Bronchial epithelial cell (primary cell): ENCODE measurements around the gene CXorf49B. TPM values are rescaled to one million over a fixed set of nuclear protein-coding genes. Genes with fewer than 3 reads are reported as not detected.
"Not testable (repeated sequence)": the region's sequence is repeated elsewhere in the genome, so short reads cannot be mapped to it uniquely, and the experiment has no call there.

Experiments used
- DNase-seq: peaks from one replicate; pipeline ENCODE4 v3.0.0-alpha.2; 2010; ENCODE audit warnings: low read depth
- FAIRE-seq: peaks from 2 replicates; lab custom pipeline; 2011; peaks lifted over from hg19 to GRCh38; lab: Jason Lieb, UNC
- H3K27me3 ChIP-seq: 2 replicates; pipeline ENCODE4 v1.5.1; 2011; ENCODE audit warnings: low read length; ENCODE audit not compliant: control insufficient read depth, insufficient read depth
- H3K36me3 ChIP-seq: 2 replicates; pipeline ENCODE4 v1.5.1; 2011; ENCODE audit warnings: low read length; ENCODE audit not compliant: control insufficient read depth, insufficient read depth
- H3K4me3 ChIP-seq: 2 replicates; pipeline ENCODE4 v1.5.1; 2011; ENCODE audit warnings: mild to moderate bottlenecking, low read depth, low read length, control low read depth
- total RNA-seq: library from RNA; depleted of rRNA; stranded (reverse); fragments of >200 nt; gene quantifications from 2 replicates; pipeline ENCODE4 v1.2.1, GENCODE V29; 2014

Gene CXorf49B
- not detected in 2 replicates for total RNA-seq

DNA sequence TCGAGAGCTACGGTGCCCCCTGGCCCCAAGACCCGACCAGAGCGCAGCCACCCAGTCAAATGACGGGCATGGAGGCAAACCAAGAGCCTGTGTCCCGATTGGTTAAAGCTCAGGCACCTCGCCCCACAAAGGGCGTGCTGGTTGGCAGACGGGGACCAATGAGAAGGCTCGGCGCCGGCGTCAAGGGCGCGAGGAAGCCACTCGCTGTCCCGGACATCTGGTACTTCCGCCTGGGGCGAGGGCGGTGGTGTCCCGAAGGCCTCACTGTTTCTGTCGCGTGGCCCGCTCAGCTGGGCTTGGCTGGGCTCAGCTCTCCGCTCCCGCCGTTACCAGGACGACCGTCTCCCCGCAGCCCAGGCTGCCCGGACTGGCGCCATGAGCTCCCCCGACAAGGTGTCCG, at the start of gene CXorf49B:
Gene CXorf49B (plus strand): TSS at position 301 of the 400 bp plus-strand sequence. CDS start 75 bp downstream, at position 376.
- H3K36me3 ChIP-seq, H3K27me3 ChIP-seq, FAIRE-seq, DNase-seq, H3K4me3 ChIP-seq: not testable (repeated sequence)

DNA sequence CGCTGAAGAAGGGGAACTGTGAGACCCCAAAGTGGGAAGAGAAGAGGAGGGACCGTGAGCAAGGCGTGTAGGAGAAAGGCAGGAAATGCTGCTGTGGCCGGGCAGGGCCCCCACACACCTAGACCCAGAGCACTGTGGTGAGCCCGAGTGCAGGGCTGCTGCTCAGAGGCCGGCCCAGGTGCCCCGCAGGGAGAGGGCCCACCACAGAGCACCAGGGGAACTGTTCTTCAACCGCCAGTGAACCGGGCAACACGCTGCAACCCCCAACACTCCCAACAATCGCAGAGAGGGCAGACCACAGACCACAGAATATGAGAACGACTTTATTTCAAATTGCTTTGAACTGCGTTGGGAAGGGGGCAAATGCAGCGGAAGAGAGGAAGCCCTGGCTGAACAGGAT, 49.1 kb upstream of the CXorf49B start:
- H3K36me3 ChIP-seq, DNase-seq, H3K4me3 ChIP-seq, H3K27me3 ChIP-seq, FAIRE-seq: not testable (repeated sequence)

- not testable (repeated sequence) for H3K27me3 ChIP-seq, H3K36me3 ChIP-seq, H3K4me3 ChIP-seq, DNase-seq, FAIRE-seq
Observed at GRCh38 chrX:71715551-71715950, 47.6 kb upstream of the CXorf49B start.

GRCh38 chrX:71716323-71716722, 46.8 kb upstream of the CXorf49B start:
- peak; percentile 98 for FAIRE-seq
- H3K36me3 ChIP-seq, H3K27me3 ChIP-seq, DNase-seq, H3K4me3 ChIP-seq: not testable (repeated sequence)

GRCh38 chrX:71718185-71718584, 45.0 kb upstream of the CXorf49B start, which contains the start of gene CXorf49:
CXorf49 (minus strand) TSS chrX:71718285; CDS start chrX:71718151, 134 bp downstream.
- not testable (repeated sequence) for H3K27me3 ChIP-seq

DNA sequence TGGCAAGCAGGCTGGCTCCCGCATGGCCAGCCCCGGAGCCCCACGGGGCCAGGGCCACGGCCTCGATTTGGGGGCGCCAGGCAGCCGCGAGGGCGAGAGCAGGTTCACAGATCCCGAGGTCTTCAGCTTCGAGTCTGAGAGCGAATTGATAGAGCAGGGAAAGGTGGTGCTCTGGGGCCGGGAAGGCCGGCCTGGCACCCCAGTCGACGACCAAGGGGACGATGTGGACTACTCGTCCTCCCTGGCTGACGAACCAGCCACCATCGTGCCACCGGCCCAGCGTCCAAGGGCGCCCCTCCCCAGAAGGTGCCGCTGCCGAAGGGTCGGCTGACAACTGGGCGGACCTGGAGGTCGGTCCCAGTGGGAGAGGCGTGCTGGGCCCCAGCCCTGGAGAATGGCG, 44.0 kb upstream of the CXorf49B start:
- H3K4me3 ChIP-seq, FAIRE-seq: not testable (repeated sequence)

More at GRCh38 chrX:71718185-71718584, 45.0 kb upstream of the CXorf49B start, which contains the start of gene CXorf49:
- H3K4me3 ChIP-seq, FAIRE-seq, DNase-seq, H3K36me3 ChIP-seq: not testable (repeated sequence)

GRCh38 chrX:71720289-71720886, 42.8 kb upstream of the CXorf49B start:
- DNase-seq, H3K4me3 ChIP-seq, FAIRE-seq: not testable (repeated sequence)

More for the DNA sequence above, 44.0 kb upstream of the CXorf49B start:
- not testable (repeated sequence) for H3K36me3 ChIP-seq, H3K27me3 ChIP-seq, DNase-seq

GRCh38 chrX:71760688-71761281, 2.4 kb upstream of the CXorf49B start:
- H3K36me3 ChIP-seq, FAIRE-seq, DNase-seq, H3K4me3 ChIP-seq, H3K27me3 ChIP-seq: not testable (repeated sequence)

More at GRCh38 chrX:71720289-71720886, 42.8 kb upstream of the CXorf49B start:
- H3K36me3 ChIP-seq, H3K27me3 ChIP-seq: not testable (repeated sequence)

GRCh38 chrX:71764832-71765231, 1.7 kb downstream of the CXorf49B start:
- H3K27me3 ChIP-seq, H3K4me3 ChIP-seq, DNase-seq, FAIRE-seq, H3K36me3 ChIP-seq: not testable (repeated sequence)

GRCh38 chrX:71765613-71766012, 2.5 kb downstream of the CXorf49B start:
- not testable (repeated sequence) for H3K36me3 ChIP-seq, H3K27me3 ChIP-seq, DNase-seq, H3K4me3 ChIP-seq, FAIRE-seq

- FAIRE-seq, H3K36me3 ChIP-seq: not testable (repeated sequence)
Observed at GRCh38 chrX:71767134-71767533, 4.0 kb downstream of the CXorf49B start.

DNA sequence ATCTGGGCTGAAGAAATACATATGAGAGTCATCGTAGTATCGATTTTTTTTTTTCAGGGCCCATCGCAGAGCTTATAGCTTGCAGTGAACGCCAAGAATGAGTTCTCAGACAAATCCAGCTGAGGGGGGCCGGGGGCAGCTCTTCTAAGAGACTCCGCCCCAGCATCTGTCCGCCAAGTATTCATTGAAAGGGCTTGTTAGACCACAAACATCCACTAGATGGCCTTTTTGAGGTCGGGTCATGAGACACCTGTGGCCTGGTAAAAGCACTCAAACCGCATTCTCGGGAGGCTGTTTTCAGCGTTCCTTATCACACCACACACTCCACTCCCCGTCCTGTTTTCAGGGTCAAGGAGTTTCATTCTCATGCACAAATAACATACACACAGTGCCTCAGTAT, 15.2 kb downstream of the CXorf49B start:
- H3K27me3 ChIP-seq, H3K36me3 ChIP-seq, DNase-seq, H3K4me3 ChIP-seq, FAIRE-seq: not testable (repeated sequence)

More at GRCh38 chrX:71767134-71767533, 4.0 kb downstream of the CXorf49B start:
- not testable (repeated sequence) for DNase-seq, H3K27me3 ChIP-seq, H3K4me3 ChIP-seq

DNA sequence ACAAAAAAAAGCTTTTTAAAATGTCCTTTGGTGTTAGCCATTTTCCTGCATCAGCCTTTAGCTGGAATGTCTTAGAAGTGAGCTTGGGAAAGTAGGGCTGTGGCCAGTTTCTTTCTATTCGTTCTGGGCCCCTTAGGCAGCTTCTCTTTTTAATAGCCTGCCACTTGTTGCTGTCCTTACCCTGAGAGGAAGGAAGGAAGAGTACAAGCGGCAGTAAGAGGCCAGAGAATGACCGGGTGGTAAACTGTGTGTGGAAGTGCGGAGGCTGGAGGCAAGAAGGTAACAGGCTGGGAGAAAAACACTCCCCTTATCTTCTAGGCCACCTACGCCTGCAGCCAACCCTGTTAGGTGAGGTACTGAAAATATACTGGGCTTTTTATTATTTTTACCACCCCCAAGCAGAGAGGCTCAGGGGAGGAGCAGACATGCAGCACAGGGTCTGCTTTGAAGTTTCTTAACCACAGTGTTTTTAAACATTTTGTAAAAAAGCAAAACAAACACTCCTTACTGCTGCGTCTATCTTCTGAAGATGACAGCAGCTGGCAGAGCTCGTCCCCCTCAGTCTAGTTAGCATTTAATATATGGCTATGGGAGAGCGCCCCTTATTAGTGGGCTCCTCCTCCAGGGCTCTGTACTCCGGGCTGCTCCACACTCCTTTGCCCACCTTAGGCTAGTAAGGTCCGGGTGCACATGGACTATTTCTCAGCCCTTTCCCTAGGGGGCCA, 19.2 kb downstream of the CXorf49B start:
- not testable (repeated sequence) for DNase-seq, H3K36me3 ChIP-seq, FAIRE-seq, H3K4me3 ChIP-seq, H3K27me3 ChIP-seq

DNA sequence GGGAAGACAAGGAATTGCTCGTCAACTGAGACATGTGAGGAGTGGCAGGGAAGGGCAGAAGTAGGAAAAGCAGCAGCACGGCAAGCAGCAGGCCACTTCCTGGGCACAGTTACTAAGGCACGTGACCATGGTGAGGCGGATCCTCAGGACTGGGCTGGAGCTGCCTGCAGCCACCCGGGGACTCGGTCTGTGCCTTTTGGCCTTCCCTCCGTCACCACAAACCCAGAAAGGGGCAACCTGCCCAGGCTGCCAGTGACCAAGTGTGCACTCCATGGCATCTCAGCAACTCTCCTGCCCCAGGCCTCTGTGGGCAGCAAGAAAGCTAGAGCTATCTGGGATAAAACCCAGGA, 19.8 kb downstream of the CXorf49B start:
- not testable (repeated sequence) for H3K27me3 ChIP-seq, FAIRE-seq, H3K36me3 ChIP-seq, DNase-seq, H3K4me3 ChIP-seq
